HG03103 (cell line): Measurements from ENCODE around the gene GFOD1.
A peak's percentile ranks its signal among the peaks of the same experiment; 100 is the strongest.
"Not testable (repeated sequence)": the region's sequence is repeated elsewhere in the genome, so short reads cannot be mapped to it uniquely, and the experiment has no call there.

ENCODE experiments used
- ATAC-seq: cut with Tn5 transposase; IDR thresholded peaks from one replicate; pipeline ENCODE4 v1.9.1; 2021; ENCODE audit warnings: low read depth; ENCODE audit not compliant: unreplicated experiment

The GFOD1 gene

DNA sequence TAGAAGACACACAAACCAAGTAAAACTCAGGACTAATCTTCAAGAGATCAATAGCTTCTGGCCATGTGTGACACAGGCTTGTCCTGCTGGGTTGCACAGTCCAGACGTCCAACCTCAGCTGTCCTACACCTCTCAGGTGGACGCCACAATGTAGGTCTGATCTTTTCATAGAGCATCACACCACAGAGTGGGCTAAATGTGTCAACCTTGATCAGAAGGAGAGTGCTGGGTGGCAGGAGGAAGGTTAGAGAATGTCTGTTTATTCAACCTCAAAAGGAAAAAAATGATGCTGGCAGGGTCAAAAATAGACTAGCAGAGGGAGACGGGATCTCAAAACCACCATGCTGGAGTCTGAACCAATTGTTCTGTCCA is 41.7 kb downstream of the GFOD1 start:
- no peak for ATAC-seq

DNA sequence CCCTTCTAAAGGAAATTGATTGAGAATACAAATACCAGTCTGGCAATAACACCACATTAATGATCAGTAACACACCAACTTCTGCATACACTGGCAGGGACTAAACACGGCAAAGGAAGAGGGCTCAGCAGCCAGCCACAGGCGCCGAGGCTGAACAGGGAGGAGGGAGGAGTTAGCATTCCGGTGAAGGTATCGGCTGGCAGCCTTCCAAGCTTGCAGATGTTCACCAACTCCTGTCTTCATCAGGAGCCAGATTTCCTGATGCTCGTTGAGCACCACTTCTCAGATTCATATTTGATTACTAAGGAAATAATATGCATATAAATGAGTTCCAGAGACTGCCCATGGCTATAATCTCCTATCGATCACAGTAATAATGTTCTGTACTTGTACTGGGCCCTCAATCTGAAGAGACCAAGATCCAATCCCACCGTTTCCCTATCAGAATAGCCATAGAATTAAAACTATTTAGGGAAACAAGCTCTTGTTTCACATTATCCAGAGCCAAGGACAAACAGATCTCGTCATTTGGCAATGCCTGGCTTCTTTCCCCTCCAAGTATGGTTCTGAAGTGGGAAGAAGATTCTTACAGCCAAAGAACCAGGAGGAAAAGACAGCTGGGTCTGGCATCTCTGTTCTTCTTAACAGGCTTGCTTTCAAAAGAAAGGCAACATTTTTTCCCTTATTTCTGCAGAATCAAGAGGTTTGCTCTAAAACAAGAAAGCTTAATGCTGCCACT is 42.2 kb downstream of the GFOD1 start:
- ATAC-seq, result no peak

DNA sequence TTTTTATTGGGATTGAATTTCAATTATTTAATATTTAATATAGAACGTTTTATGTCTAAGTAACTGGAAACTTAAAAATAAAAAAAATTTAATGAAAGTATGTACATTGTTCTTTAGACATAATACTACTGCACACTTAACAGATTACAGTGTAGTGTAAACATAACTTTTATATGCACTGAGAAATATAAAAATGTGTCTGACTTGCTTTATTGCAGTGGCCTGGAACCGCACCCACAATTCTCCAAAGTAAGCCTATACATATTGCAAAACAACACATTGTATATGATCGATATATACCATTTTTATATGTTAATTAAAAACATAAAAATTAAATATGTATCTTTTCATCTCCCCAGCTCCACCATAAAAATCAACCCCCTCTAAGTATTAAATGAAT is 42.8 kb downstream of the GFOD1 start:
- no peak for ATAC-seq

DNA sequence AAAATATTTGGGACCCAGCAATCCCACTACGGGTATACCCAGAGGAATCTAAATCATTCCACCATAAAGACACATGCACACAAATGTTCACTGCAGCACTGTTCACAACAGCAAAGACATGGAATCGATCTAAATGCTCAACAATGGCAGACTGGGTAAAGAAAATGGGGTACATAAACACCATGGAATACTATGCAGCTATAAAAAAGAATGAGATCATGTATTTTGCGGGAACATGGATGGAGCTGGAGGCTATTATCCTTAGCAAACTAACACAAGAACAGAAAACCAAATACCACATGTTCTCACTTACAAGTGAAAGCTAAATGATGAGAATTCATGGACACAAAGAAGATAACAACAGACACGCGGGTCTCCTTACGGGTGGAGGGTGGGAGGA is 43.4 kb downstream of the GFOD1 start:
- not testable (repeated sequence) for ATAC-seq

DNA sequence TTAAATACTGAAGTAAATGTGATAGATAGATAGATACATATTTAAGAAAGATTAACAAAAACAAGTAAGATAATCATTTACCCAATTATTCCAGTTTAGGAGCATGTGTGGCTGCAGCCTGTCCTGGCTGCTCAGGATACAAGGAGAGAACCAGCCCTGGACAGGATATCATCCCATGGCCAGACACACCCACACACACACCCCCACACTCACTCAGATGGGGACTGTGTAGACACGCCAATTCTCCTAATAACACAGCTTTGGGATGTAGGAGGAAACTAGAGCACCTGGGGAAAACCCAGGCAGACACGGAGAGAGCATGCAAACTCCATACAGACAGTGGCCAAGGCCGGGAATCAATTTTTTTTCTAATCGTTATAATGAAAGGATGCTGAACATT is 45.6 kb downstream of the GFOD1 start:
- ATAC-seq, result no peak

DNA sequence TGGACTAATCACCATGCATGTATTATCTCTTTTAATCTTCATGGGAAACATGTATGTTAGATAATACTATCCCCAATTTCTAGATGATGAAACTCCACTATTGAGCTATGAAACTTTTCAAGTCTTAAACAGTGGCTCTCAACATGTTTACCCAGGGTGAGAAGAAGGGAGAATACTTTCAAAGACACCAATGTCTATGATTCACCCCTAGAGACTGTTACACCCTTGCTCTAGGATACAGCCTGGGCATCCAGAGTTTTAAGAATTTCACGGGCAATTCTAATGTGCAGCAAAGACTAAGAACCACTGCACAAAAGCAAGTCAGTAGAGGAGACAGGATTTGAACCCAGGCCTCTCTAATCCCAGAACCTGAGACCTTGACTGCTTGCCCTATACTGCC is 47.8 kb downstream of the GFOD1 start:
- no peak for ATAC-seq

DNA sequence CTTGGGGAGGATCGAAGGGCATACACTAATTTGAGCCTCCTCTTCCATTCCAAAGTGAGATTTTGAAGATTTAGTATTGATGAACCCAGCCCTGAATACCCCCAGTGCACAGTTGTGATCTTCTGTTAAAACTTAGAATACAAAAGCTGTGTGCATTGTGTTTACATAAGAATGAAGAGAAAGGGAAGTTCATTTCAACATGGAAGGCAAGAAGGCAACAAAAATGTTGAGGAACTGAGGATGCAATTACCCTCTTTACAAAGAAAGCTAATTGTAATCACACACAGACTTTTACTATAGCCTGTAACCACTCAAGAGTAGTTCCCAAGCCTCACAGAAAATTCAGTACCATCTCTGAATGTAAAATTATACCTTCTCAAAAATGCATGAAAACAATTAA is 49.3 kb downstream of the GFOD1 start:
- no peak for ATAC-seq

DNA sequence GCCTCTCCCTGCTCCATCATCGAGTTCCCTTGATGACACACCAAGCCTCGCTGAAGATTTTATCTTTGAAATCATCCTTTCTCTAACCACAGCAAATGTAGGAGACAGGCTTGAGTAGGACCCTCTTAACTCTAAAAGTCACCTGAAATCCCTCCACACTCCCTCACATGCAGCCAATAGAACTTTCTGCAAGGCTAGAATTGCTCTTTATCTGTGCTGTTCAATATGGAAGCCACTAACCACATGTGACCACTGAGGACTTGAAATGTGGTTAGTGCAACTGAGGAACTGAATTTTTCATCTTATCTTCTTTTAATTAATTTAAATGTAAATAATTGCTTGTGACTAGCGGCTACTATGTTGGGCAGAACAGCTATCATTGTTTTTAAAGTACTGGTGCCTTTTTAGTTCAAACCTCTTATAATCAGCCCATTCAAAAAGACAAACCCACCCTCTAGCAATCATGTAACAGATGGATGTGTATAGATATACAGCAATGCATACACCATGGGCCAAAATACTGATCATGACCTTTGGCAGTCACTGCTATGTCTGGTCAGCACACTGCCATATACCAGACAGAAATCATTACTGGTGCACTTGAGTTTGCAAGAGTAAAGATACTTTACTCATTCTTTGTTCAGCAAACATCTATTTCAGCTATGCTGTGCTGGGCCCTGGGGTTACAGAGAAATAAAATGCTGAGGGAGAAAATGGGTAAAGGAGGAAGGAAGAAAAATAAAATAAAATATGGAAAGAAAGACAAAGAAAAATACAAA is 50.0 kb downstream of the GFOD1 start:
- ATAC-seq, result no peak

DNA sequence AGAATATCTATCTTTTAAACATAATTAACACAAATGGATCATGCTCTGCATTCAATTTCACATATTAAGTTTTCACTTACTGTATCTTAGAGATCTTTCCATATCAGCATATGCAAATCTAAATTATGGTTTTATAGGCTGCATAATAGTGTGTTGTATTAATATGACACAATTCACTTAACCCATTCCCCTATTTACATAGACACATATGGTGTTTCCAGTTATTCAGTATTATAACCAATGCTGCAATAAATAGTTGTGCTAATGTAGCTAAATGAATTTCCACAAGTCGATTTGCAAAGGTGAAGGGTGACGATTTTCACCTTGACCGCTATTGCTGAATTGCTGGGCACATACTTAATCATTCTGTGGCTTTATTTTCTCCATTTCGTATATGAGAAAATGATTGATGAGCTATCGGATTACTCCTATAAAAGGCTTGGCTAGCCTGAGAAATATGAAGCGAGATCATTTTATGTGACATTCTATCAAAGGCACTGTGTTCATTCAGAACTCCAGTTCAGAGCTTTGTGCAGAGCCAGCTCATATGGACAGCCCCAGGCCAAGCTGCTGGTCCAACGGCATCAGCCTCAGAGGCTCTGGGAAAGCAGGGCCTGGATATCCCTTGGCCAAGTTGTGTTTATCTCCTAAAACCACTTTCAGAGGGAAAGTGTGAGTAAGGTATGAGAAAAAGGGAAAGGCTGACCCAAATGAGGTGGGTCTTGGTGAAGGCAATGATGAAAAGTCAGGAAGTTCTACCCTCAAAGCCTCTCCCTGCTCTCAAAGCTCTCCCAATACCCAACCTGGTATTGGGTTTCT is 50.8 kb downstream of the GFOD1 start:
- no peak for ATAC-seq

DNA sequence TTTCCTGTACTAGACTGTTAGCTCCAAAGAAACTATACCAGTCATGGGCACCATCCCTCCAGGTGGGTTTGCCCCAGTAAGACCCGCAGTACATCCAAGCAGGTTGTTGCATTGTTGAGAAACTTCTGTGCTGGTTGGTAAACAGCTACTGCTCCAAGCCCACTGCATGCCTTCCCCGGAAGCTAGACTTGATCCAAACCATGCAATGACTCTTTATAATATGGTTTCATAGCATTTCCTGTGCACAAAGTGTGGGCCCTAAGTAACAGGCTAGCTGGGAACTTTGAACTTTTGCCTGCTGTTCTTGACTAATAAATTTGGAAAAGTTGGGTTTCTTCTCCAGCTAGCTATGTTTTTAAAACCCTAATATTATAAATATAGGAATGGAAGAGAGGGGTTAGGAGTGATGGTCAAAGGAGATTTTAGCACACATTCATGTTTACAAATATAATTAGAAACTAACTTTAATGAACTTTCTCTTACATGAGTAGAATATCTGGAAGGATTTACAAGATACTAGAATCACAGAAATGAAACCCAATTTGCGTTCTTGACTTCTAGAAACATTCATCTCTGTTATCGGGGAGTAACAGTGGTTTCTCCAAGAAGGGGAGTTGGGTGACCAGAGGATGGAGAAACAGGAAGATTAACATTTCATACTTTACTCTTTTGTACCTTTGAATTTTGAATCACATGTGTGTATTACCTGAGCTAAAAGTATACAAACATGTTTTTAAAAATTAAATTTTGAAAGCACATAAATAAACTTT is 51.7 kb downstream of the GFOD1 start:
- ATAC-seq, result no peak

DNA sequence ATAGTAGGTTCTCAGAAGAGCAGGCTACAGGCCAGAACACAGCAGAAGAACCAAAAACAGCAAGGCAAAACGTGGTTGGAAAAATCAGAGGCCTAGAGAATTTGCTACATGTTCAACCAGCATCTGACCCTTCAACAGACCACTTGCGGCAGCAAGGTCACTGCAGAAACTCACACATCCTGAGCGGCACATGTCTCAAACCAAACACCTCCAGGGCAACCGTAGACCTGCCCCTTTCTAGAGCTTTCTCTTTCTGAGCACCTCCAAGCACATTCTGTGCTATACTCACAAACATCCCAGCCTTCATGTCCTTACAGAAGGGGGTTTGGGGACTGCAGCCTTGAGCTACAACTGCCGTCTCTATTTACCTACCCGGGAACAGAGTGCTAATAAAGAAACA is 52.6 kb downstream of the GFOD1 start:
- no peak for ATAC-seq

DNA sequence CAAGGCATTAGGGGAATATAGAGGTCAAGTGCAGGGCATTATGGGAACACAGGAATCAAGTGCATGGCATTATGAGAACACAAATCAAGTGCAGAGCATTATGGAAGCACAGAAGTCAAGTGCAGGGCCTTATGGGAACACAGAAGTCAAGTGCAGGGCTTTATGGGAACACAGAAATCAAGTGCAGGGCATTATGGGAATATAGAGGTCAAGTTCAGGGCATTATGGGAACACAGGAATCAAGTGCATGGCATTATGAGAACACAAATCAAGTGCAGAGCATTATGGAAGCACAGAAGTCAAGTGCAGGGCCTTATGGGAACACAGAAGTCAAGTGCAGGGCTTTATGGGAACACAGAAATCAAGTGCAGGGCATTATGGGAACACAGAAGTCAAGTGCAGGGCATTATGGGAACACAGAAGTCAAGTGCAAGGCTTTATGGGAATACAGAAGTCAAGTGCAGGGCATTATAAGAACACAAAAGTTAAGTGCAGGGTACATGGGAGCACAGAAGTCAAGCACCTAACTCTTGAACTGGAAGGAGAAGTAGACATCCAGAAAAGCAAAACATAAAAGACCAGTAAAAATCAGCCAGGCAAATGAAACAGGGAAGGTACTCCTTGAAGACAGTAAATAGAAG is 53.1 kb downstream of the GFOD1 start:
- not testable (repeated sequence) for ATAC-seq

DNA sequence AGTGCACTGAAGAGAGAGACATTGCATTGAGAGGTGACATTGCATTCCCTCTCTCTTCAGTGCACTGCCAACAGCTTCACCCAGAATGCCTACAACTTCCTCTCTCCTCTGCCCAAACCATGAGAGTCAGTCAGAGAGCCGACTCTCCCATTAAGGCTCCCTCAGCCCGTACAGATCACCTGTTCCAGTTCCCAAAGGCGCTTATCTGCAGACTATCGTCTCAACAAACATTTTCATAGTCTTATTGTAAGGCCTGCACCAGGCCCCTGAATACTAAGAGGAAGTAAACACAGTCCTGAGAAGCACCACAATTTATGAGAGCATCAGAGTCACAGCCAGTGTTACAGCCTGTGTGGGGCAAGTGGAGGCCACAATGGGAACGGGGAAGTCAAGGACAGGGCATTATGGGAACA is 53.7 kb downstream of the GFOD1 start:
- ATAC-seq, result no peak

DNA sequence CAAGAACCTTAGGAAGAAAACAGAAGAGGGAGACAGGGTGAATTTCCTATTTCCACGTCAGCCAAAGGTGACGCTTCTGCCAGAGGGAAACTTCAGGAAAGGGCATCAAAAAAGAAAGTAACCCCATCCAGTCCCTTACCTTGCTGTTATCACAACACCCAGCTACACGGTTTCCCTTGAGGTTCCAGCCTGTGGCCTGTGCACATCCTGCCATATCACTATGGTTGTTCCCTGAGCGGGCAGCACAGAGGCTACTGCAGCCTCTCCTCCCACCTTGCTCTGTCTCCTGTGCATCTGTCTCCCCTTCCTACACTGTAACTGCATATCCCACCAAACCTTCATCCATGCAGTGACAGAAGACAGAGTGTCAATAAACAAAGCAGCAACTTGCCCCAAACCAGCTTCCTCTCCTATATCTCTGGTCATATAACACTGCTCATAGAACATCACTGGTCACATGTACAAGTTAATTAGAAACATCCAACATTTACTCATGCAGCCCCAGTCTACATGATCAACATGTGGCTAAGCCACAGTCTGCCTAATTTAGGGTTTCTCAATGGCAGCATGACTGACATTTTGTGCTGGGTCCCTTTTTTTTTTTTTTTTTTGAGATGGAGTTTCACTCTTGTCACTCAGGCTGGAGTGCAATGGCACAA is 54.7 kb downstream of the GFOD1 start:
- ATAC-seq, result no peak

DNA sequence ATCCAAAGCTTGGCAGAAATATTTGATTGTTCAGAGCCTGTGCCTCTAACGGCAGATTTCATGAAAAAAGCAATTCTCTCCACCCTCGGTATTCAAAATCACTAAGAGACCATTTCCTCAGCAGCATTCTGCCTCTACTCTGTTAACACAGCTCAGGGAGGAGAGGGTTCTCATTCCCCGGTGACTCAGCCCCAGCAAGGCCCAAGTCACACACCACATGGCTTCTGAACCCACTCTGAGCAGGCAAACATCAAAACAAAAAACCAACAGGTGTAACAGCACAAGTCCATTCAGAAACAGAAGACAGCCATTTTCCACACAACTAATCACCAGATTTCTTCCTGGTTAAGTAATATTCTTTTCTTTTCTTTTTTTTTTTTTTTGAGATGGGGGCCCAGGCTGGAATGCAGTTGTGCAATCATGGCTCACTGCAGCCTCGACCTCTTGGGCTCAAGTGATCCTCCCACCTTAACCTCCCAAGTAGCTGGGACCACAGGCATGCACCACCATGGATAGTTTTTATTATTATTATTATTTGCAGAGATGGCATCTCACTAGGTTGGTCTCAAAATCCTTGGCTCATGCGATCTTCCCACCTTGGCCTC is 55.4 kb downstream of the GFOD1 start:
- ATAC-seq, result no peak

DNA sequence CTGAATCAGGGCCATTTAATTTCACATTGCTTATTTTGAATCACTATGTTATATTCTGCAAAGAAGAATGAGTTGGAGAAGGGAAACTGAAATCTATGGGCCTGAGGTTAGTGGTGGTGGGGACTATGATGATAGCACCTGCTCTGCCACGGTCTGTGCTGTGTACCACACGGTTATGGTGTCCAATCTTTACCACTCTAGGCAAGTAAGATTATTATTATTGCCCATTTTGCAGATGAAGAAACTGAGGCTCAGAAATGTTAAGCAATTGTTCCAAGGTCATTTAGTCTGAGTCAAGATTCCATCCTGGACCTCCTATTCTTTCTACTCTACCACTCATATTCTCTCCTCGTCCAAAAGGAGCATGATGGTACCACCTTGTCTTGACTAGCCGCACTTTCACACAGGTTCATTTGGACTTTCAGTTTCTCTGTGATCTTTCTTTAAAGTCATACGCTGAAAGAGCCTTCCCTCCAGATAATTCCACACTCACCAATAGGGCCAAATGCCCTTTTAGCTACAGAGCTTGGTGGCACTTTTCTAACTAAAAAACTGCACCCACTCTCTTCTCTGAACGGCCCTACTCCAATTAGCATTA is 56.2 kb downstream of the GFOD1 start:
- no peak for ATAC-seq

DNA sequence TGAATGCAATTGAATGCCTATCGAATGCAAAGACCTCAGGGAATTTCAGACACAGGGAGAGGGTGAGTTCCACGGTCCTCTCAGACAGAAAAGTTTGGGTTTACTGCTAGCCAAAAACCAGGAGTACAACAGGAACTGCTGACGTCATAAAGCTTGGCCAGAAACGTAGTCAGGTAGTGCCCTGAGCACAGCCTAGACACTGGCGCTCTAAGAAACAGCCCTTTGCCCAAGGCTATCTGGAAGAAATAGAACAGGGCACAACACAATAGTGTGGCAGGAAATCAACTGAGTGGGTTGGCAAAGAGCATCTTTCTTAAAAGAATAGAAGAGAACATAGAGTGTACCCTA is 58.0 kb downstream of the GFOD1 start:
- no peak for ATAC-seq

DNA sequence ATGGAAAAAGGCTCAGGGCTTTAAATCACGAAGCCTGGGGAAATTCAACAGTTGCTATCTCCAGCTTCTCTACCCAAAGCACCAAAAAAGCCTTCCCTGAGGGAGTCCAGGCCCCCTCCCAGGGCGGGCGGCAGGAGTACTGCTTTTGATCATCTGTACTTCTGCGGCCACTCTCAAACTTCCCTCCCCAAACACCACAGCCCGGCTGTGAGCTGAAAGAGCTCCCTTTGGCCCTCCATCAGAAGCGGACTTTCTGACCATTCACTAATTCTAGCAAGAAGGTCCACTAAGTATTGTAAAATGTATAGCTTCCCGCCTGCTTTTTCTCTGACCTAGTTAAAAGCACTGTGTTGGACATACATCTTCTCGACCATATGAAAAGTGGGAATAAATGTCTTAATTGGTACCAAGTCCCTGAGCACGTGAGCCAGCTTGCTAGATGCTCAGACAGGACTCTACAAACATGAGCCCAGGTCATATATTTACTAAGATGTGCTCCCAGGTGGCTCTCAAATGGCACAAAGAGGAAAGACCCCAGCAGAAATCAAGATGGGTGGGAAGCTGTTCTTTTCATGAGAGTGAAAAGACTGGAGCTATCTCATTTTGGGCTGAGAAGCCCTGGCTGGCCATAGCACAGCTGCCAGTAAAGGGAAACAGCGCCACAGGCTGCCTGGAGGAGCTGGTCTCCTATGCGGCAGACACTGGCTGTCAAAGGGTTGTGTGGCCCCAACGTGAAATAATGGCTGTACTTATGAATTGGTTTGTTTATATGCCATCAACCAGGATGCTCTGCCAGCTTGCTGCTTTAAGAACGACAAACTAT is 58.6 kb downstream of the GFOD1 start:
- peak; percentile 17 for ATAC-seq
